NB4 (cell line): ENCODE measurements around the gene AGFG1.

Source experiments
- MYC ChIP-seq: IDR thresholded peaks from 2 replicates; pipeline ENCODE4 v1.6.1; 2011; ENCODE audit warnings: low read depth, low read length
- POLR2A ChIP-seq: IDR thresholded peaks from 2 replicates; pipeline ENCODE4 v1.6.1; 2011; ENCODE audit warnings: mild to moderate bottlenecking; ENCODE audit not compliant: insufficient read length; ENCODE audit errors: extremely low read depth
- TF ChIP-seq, protein P1 (sequence below): IDR thresholded peaks from one replicate; pipeline ENCODE4 v1.5.1; 2012; ENCODE audit warnings: low read depth, low read length
- TF ChIP-seq, protein P2 (sequence below): IDR thresholded peaks from 2 replicates; pipeline ENCODE4 v1.6.1; 2011; ENCODE audit warnings: low read depth, low read length

DNA sequence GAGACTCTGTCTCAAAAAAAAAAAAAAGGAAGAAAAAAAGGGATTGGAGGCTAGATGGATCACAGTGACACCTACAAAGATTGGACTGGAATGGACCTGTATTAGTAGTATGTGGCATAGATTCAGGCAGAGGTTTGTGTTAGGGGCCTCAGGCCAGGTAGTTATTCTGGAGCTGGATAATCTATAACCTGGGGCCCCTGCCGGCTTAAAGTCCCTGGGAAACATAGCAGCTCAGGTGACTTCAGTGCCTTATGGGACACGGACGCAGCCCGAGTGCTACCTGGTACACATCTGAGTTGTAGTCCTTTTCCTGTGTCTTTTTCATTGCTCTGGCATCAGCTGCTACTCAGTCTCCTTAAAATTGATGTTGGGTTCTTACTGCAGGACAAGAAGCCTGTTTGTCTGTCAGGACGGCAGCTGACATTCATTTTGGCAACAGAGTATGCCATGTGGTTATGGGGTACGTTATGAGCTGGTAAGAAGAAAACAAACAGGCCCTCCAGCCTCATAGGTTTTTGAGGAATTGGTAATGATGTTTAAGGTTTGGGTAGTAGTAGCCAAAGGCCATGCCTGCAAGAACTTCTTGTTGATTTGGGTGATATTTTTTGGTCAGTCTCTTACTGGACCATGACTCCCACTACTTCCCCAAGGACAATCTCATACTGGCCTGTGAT is 27.8 kb downstream of the AGFG1 start:
- TF ChIP-seq, protein P1, sequence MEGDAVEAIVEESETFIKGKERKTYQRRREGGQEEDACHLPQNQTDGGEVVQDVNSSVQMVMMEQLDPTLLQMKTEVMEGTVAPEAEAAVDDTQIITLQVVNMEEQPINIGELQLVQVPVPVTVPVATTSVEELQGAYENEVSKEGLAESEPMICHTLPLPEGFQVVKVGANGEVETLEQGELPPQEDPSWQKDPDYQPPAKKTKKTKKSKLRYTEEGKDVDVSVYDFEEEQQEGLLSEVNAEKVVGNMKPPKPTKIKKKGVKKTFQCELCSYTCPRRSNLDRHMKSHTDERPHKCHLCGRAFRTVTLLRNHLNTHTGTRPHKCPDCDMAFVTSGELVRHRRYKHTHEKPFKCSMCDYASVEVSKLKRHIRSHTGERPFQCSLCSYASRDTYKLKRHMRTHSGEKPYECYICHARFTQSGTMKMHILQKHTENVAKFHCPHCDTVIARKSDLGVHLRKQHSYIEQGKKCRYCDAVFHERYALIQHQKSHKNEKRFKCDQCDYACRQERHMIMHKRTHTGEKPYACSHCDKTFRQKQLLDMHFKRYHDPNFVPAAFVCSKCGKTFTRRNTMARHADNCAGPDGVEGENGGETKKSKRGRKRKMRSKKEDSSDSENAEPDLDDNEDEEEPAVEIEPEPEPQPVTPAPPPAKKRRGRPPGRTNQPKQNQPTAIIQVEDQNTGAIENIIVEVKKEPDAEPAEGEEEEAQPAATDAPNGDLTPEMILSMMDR: no peak
- TF ChIP-seq POLR2A (no peak), MYC (no peak)
- TF ChIP-seq, protein P2, sequence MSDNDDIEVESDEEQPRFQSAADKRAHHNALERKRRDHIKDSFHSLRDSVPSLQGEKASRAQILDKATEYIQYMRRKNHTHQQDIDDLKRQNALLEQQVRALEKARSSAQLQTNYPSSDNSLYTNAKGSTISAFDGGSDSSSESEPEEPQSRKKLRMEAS: no peak
